ENCODE measurements around the gene PELI3.
A peak's percentile ranks its signal among the peaks of the same experiment; 100 is the strongest.

PELI3 gene

GRCh38 chr11:66476173-66476840 is 9.6 kb downstream of the PELI3 start:
- no peak for DNase-seq

GRCh38 chr11:66476841-66477251 is 10.1 kb downstream of the PELI3 start:
- no peak for DNase-seq

GRCh38 chr11:66477263-66478201 is 10.8 kb downstream of the PELI3 start:
- no peak for DNase-seq

- DNase-seq, result no peak
Measured at GRCh38 chr11:66478729-66479393, 12.2 kb downstream of the PELI3 start.

- no peak for DNase-seq
Measured at GRCh38 chr11:66479394-66480116, 12.8 kb downstream of the PELI3 start.

- DNase-seq, result peak; percentile 87
Measured at GRCh38 chr11:66480117-66480938, 13.6 kb downstream of the PELI3 start, which contains the start of gene DPP3. Gene DPP3, plus strand, starts transcription at chr11:66480434. Its CDS starts 1,767 bp downstream, at chr11:66482201.

GRCh38 chr11:66484806-66485380 is 18.2 kb downstream of the PELI3 start:
- no peak for DNase-seq

GRCh38 chr11:66488957-66489356 is 22.3 kb downstream of the PELI3 start:
- DNase-seq, result no peak

- DNase-seq, result peak; percentile 72
Measured at GRCh38 chr11:66489636-66490035, 22.9 kb downstream of the PELI3 start.

GRCh38 chr11:66491315-66491935 is 24.7 kb downstream of the PELI3 start:
- no peak for DNase-seq

GRCh38 chr11:66492161-66492865 is 25.6 kb downstream of the PELI3 start:
- DNase-seq, result no peak

GRCh38 chr11:66493130-66493529 is 26.4 kb downstream of the PELI3 start:
- DNase-seq, result no peak

GRCh38 chr11:66494458-66494857 is 27.8 kb downstream of the PELI3 start:
- no peak for DNase-seq

- no peak for DNase-seq
Measured at GRCh38 chr11:66494935-66495334, 28.2 kb downstream of the PELI3 start.

- DNase-seq, result no peak
Measured at GRCh38 chr11:66495401-66495854, 28.7 kb downstream of the PELI3 start.

- DNase-seq, result no peak
Measured at GRCh38 chr11:66497206-66497605, 30.5 kb downstream of the PELI3 start.

GRCh38 chr11:66498506-66498905 is 31.8 kb downstream of the PELI3 start:
- no peak for DNase-seq

GRCh38 chr11:66505276-66505816 is 38.6 kb downstream of the PELI3 start:
- no peak for DNase-seq

- DNase-seq, result no peak
Measured at GRCh38 chr11:66509131-66509561, 42.4 kb downstream of the PELI3 start.

Data from NCI-H1417 treated with DMSO at 0.1 percent for 48 hours (cell line).